Eye (tissue), 1 donor: ENCODE data around the gene IL6.
A peak's percentile ranks its signal among the peaks of the same experiment; 100 is the strongest.
"Not testable (repeated sequence)": the region's sequence is repeated elsewhere in the genome, so short reads cannot be mapped to it uniquely, and the experiment has no call there.

Experiments used
- DNase-seq: peaks from one replicate; pipeline ENCODE4 v3.0.0-alpha.2; 2015

Gene IL6

DNA sequence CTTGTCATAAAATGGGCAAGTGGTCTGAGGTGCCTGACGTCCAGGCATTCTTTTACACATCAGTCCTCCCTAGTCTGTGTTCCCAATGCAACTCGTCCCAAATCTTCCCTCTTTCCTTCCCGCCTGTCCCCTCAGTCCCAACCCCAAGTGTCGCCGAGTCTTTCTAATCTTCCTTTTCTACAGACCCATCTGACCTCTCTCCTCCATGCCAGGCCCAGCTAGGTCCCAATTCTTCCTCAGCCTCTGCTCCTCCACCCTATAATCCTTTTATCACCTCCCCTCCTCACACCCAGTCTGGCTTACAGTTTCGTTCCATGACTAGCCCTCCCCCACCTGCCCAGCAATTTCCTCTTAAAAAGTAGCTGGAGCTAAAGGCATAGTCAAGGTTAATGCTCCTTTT lies 22.3 kb upstream of the IL6 start:
- not testable (repeated sequence) for DNase-seq

DNA sequence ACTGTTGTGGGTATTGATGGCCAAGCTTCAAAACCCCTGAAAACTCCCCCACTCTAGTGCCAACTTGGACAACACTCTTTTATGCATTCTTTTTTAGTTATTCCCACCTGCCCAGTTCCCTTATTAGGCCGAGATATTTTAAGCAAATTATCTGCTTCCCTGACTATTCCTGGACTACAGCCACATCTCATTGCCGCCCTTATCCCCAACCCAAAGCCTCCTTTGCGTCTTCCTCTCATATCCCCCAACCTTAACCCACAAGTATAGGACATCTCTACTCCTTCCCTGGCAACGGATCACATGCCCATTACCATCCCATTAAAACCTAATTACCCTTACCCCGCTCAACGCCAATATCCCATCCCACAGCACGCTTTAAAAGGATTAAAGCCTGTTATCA lies 21.1 kb upstream of the IL6 start:
- DNase-seq, result not testable (repeated sequence)

DNA sequence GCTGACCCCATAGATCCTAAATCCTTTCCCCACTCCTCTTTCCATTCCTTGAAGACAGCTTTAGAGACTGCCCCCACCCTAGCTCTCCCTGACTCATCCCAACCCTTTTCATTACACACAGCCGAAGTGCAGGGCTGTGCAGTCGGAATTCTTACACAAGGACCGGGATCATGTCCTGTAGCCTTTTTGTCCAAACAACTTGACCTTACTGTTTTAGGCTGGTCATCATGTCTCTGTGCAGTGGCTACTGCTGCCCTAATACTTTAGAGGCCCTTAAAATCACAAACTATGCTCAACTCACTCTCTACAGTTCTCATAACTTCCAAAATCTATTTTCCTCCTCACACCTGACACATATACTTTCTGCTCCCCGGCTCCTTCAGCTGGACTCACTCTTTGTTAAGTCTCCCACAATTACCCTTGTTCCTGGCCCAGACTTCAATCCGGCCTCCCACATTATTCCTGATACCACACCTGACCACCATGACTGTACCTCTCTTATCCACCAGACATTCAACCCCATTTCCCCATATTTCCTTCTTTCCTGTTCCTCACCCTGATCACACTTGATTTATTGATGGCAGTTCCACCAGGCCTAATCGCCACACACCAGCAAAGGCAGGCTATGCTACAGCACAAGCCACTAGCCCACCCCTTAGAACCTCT lies 19.8 kb upstream of the IL6 start:
- not testable (repeated sequence) for DNase-seq

DNA sequence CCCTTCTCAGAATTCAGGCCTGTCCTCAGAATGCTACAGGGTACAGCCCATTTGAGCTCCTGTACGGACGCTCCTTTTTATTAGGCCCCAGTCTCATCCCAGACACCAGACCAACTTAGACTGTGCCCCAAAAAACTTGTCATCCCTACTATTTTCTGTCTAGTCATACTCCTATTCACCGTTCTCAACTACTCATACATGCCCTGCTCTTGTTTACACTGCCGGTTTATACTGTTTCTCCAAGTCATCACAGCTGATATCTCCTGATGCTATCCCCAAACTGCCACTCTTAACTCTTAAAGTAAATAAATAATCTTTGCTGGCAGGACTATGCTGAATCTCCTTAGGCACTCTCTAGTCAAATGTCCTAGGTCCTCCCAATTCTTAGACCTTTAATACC lies 18.8 kb upstream of the IL6 start:
- DNase-seq, result not testable (repeated sequence)

DNA sequence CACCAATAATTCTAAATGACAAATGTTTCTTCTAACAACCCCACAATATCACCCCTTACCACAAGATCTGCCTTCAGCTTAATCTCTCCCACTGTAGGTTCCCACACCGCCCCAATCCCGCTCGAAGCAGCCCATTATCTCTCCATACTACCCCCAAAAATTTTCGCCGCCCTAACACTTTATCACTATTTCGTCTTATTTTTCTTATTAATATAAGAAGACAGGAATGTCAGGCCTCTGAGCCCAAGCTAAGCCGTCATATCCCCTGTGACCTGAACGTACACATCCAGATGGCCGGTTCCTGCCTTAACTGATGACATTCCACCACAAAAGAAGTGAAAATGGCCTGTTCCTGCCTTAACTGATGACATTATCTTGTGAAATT lies 18.3 kb upstream of the IL6 start:
- not testable (repeated sequence) for DNase-seq

DNA sequence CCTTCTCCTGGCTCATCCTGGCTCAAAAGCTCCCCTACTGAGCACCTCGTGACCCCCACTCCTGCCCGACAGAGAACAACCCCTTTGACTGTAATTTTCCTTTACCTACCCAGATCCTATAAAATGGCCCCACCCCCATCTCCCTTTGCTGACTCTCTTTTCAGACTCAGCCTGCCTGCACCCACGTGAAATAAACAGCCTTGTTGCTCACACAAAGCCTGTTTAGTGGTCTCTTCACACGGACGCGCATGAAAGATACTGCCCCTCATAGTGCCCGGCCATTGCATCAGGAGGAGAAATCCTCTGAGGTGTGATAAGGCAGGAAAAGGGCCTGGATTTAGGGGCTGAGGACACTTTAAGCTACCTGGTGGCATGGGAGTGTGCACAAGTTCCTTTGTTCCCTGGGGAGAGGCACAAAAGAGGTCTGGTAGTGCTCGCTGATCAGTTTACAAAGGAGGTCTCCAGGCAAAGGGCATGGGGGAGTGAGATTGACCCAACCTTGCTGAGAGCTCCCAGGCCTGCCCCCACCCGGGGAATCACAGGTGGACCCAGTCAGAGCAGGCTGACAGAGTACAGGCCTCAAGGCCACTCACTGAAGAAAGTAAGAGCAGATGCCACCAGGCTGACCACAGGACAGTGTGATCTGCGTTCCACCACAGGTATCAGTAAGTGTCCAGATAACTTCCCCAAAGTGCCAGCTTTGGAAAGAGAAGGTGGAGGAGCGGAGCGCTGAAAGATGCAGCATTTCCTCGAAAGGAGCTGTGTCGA lies 17.8 kb upstream of the IL6 start:
- DNase-seq, result not testable (repeated sequence)

DNA sequence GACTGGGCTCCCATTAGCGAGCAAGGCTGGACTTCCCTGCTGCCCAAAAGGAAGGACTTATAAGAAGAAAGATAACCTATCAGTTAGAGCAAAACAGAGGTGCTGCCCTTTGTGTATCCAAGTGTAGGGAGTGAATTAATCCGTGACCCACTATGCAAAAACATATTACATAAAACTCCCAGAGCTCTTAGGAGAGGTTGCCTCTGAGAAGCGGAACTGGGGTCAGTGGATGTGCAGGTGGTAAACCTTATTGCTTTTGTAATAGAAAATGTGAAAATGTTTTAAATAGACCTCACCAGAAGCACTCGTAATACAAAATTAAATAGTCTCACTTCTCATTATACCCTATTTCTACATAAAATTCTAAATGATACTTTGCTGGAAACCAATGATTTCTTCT lies 17.1 kb upstream of the IL6 start:
- no peak for DNase-seq

DNA sequence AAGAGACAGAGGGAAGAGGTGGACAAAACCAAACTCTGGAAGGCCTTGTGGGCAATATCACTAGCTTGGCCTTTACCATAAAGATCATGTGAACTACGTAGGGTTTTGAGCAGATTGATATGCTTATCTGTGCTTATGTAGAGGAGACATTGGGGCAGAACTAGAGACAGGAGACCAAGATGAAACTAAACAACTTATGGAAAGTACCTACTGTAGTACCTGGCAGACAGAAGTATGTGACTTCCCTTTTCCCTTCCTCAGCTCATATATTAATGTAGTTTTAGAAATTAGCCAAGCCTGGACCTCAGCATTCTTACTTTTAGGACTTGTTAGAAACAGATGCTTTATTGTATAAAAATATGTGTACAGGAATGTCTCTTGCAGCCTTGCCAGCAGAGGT lies 14.0 kb upstream of the IL6 start:
- no peak for DNase-seq

DNA sequence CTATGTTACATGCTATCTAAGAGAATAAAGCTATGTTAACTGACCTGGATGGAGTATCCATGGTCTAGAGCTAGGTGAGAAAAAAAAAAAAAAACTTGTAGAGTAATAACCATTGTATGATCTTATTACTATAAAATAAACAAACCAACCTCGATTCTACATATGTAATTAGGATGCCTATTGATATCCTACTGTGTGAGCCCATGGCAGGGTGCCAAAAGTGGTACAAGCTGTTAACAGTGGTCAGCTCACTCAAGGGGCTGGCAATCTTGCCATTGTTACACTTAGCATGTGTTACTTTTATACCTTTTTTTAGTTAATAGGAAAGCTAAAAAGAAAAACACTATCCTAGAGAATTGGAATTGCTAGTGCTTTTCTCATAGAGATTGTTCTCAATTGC lies 13.5 kb upstream of the IL6 start:
- no peak for DNase-seq

DNA sequence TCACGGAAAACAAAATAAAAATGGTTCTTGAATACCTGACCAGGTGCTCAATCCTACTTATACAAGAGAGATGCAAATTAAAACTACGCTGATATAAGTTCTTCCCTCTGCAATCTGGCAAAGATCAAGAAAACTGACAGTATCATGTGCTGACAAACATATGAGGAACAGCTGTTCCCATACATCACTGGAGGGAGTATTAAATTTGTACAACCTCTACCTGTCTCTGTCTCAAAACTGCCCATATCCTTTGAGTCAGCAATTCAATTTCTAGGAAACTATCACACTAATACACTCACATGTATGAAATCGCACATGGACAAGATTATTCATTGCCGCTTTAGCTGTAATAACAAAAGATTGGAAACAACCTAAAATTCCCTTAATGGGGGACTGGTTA lies 11.0 kb upstream of the IL6 start:
- no peak for DNase-seq

DNA sequence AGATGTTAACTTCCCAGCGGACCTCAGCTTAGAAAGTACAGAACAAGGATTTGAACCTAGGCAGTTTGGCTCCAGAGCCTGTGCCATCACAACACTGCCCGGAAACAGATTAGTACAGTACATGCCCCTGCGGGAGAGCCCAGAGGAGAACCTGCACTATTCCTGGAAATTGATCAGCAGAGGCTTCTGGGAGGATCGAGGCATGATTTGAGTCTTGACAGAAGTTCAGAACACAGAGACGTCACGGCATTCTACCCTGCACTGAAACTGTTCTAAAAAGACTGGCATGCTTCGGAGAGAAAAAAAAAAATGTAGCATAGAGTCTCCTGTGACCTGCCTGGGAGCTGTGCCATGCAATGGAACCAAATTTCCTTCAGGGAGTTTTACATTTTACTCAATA lies 9.2 kb upstream of the IL6 start:
- DNase-seq, result no peak

DNA sequence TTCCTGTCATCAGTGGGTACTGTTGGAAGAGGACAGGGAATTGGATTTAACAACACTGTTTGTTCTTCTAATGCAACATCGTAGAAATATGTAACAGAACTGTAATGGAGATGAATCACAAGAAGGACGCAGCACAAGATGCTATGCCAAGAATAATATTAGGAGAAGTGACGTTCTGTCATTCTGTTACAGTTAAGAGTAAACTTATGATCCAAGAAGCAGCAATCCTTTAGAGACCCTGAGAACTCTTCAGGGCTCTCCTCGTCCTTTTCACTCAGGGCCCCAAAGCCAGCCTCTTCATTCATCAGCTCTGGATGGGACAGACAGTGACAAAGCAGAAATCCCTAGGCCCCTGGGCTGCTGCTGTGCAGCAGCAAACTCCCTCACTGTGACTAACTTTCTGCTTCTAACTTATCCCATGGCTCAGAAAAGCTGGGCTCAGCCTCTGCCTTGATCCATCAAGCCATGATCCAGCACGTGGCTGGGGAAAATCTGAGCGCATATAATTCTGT lies 8.7 kb upstream of the IL6 start:
- peak; percentile 28 for DNase-seq

DNA sequence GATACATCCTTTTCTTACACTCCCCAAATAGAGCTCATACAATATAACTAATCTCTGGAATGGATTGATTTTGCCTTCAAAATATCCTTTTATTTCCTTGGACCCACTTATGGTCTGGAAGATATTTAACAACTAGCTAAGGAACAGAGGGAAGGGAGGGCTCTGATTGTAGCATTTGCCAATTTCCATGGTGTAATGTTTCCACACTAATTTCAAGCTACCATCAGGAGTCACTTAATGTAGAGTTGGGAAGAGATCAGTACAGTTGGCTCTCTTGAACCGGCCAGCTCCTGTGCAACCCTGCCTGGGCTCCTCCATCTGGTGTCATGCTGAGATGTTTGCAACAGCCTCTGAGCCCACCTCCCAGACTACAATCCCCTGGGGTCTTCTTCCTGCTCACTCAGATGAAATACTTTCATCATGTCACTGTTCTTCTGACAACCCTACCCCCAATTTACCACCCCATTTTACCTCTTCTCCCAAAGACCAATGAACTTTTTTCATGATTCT lies 8.0 kb upstream of the IL6 start:
- DNase-seq, result no peak

DNA sequence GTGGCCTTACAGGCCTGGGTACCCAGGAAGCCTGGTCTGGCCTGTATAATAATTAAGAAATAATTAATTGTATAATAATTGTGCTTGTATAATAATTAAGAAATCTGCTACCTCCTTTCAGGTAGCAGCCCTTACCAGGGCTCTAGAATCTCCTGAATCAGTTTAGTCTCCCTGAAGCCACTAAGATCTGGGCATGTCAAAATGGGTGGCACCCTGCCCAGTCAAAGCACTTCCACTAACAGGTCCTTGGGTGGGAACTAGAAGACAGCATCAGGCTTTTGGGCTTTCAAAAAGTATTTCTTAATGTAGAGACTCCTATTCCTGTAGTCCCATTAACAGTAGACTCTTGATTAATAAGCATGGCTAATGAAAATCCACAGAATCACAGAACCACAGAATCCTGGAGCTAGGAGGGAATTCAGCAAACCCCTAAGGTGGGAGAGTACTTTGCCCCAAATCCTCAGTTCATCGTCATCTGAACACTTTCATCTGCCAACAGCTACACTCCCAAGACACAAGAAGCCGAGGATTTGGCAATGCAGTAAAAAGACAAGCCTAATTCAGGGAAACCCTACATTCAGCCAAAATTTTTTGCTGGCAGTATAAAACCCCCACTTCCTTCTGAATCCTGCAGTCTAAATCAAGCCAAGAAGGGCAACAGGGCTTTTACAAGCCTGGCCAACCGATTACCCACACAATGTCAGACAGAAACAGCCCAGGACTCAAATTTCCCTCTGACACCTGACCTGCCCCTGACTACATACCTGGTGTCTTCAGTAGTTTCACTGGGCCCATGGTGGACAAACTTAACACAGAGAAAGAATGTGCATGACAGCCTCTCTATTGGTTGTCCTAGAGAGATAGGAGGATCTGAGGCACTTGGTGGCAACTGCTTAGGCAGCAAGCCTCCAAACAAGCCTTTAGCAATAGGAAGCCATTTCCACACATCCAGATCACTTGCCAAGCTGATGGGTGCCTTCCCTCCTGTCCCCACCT lies 5.9 kb upstream of the IL6 start:
- DNase-seq, result no peak

DNA sequence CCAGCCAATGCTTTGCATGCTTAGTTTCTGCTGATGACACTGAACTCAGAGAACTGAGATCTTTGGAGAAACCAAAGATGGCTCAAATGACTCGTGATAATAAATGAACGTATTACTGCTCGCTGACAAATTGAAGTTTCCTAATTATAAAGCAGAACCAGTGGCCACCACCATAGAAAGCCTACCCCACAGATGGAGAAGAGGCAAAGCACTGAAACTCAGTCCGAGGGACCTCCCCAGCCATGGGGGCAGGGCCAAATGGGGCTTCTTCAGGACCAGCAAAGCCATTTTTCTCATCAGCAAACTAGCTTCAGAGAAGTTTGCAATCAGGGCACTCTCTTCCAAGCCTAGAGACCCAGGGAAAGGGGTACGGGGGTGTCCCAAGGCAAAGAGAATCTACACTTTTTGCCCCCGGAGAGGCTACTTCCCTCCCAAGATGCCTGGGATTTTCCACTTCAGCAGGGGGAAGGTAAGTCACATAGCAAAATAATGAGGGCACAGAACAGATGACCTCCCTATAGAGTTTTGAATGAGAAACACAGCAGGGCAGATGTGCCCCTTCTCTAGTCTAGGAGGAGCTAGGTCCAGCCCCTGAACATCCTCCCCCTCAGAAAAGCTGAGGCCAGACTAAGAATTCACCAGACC lies 4.3 kb upstream of the IL6 start:
- DNase-seq, result no peak

DNA sequence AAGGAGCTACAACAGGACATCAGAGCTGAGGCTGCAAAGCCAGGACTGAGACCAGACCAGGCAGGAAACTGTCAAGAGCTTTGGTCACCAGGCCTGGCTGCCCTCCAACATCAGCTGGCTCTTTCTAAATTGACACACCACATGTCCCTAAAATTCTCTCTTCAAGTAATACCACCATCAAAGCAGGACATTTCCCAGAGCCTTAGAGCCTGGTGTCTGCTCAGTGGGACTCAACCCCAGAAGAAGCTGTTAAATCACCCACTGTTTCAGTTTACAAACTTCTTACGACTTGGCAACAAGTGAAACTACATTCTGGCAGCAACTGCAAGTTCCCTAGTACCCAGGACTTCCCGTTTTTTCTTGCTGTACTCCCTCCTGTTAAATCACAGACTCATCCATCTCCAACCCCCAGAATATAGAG lies 3.8 kb upstream of the IL6 start:
- no peak for DNase-seq

DNA sequence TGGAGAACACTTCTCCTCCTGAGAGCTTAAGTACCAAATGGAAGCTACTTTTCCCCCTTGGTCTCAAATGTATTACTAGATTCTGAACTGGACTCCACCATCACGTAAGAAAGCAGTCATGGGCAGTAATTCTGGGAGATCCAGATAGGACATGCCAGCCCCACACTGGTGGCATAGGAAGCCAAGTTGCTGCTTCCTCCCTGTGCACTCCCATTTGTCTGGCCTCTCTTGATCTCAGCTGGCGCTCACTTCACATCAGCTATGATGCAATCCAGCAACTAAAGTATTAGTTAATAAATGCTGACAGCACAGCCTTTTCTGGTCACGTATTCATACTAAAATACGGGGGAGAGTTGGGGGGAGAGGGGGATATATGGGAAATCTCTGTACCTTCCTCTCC lies 3.4 kb upstream of the IL6 start:
- DNase-seq, result no peak

DNA sequence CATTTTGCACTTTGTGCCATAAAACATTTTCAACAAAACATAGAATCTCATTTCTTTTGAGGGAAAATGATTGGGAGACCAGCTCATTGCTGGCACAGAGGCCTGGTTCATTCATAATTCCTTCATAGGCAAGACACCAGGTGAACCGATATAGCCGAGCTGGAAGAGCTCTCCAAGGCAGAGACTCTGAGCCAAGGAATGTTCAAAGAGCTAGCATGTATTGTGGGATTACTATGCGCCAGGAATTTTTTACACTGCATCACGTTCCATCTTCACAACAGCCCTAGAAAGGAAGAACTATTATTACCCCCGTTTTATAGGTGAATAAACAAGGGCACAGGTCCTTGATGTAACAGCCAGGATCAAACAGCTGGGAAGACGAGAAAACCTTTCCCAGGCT lies 2.1 kb upstream of the IL6 start:
- DNase-seq, result no peak

DNA sequence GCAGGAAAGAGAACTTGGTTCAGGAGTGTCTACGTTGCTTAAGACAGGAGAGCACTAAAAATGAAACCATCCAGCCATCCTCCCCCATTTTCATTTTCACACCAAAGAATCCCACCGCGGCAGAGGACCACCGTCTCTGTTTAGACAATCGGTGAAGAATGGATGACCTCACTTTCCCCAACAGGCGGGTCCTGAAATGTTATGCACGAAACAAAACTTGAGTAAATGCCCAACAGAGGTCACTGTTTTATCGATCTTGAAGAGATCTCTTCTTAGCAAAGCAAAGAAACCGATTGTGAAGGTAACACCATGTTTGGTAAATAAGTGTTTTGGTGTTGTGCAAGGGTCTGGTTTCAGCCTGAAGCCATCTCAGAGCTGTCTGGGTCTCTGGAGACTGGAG lies 1.4 kb upstream of the IL6 start:
- no peak for DNase-seq

DNA sequence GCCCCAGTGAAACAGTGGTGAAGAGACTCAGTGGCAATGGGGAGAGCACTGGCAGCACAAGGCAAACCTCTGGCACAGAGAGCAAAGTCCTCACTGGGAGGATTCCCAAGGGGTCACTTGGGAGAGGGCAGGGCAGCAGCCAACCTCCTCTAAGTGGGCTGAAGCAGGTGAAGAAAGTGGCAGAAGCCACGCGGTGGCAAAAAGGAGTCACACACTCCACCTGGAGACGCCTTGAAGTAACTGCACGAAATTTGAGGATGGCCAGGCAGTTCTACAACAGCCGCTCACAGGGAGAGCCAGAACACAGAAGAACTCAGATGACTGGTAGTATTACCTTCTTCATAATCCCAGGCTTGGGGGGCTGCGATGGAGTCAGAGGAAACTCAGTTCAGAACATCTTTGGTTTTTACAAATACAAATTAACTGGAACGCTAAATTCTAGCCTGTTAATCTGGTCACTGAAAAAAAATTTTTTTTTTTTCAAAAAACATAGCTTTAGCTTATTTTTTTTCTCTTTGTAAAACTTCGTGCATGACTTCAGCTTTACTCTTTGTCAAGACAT lies 574 bp upstream of the IL6 start:
- peak; percentile 66 for DNase-seq

DNA sequence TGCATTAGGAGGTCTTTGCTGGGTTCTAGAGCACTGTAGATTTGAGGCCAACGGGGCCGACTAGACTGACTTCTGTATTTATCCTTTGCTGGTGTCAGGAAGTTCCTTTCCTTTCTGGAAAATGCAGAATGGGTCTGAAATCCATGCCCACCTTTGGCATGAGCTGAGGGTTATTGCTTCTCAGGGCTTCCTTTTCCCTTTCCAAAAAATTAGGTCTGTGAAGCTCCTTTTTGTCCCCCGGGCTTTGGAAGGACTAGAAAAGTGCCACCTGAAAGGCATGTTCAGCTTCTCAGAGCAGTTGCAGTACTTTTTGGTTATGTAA lies 675 bp downstream of the IL6 start:
- DNase-seq, result no peak

DNA sequence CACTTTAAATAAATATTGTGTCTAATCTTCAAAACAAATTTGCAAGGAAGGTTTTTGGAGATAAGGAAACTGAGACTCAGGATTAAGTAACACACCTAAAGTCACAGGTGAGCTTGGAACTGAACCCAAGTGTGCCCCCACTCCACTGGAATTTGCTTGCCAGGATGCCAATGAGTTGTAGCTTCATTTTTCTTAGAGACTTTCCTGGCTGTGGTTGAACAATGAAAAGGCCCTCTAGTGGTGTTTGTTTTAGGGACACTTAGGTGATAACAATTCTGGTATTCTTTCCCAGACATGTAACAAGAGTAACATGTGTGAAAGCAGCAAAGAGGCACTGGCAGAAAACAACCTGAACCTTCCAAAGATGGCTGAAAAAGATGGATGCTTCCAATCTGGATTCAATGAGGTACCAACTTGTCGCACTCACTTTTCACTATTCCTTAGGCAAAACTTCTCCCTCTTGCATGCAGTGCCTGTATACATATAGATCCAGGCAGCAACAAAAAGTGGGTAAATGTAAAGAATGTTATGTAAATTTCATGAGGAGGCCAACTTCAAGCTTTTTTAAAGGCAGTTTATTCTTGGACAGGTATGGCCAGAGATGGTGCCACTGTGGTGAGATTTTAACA lies 1.5 kb downstream of the IL6 start:
- DNase-seq, result peak; percentile 51
